GF-D8 (cell line): ENCODE data around the gene KRTAP13-3.

Source experiments
- DNase-seq: peaks from one replicate; lab custom pipeline; 2025; lab: John Stamatoyannopoulos, UW

The KRTAP13-3 gene, protein sequence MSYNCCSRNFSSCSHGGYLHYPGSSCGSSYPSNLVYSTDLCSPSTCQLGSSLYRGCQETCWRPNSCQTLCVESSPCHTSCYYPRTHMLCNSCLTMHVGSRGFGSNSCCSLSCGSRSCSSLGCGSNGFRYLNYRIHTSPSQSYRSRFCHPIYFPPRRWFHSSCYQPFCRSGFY

GRCh38 chr21:30425826-30426225 is at the start of gene KRTAP13-3:
TSS of gene KRTAP13-3 (minus strand) at chr21:30425926. CDS start at chr21:30425912, 14 bp downstream.
- DNase-seq: no peak

- DNase-seq: no peak
Observed at GRCh38 chr21:30468900-30469714, 43.4 kb upstream of the KRTAP13-3 start.

- no peak for DNase-seq
Observed at GRCh38 chr21:30463713-30464112, 38.0 kb upstream of the KRTAP13-3 start.

DNA sequence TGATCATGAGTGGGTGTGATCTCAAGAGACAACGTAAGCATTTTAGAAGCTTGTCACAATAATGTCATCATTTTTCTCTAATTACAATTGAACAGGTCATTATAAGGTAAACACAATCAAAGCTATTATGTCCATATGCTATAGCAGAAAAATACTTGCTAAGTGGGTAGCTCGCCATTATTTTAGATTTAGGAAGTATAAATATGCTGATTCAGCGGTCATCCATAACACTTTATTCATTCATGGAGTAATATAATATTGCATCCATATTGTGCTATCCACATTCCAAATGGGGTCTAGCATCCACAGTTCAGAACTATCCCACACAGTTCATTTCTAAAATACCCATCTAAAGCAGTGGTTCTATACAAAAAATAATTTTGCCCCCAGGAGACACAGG is 22.8 kb upstream of the KRTAP13-3 start:
- no peak for DNase-seq

DNA sequence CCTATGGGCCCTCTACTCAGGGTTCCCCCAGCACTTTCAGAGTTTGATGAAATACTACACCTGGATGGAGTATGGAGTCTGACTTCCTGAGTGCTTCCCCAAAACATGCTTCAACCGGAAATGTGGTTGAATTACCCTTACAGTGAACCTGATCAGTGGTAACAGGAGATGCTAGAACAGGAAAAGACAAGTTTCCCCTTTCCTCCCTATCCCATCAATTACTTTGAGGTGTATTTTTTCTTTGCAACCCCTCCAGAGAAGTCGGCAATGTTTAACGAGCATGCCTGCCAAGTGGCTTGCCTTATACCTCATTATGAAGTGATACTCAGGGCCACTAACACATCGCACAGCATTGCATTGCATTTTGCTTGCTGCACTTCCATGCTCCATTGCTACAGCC is 21.3 kb upstream of the KRTAP13-3 start:
- DNase-seq: no peak

DNA sequence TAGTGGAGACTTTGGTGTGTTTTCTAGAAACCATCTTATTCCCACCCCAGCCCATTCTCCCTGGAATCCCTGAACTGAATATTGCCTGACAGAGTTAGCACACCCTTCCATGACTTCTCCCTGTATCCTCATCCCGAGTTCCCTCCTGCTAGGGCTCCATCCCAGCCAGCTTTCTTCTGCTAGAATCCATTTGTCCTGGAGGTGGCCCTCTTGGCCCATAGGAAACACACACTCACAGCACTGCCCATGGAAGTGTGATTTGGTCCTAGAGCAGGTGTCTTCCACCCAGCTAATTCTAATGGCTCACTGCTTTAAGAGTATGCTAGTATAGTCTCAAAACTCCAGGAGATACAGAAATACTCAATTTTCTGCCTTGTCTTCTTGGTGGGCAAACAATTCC is 18.5 kb upstream of the KRTAP13-3 start:
- no peak for DNase-seq

DNA sequence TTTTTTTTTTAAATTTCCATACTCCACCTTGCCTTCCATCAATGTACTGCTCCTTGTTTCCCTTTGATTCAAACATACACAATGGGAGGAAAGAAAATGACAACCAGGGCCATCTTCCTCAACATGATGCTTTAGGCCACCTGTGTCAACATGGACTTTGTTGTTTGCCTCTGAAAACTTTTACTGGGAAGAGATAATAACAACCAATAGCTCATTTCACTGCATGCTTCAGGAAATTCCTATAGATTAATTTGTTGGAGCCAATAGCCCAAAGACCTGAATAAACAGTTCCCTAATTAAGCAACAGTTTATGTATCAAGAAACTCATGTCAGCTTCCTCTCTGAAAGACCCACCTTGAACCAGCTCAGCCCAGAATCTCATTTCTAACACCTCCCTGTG is 17.5 kb upstream of the KRTAP13-3 start:
- DNase-seq: no peak

- DNase-seq: no peak
Observed at GRCh38 chr21:30439975-30440374, 14.2 kb upstream of the KRTAP13-3 start, which contains the start of gene KRTAP15-1. TSS of gene KRTAP15-1 (plus strand) at chr21:30440275. CDS start at chr21:30440328, 53 bp downstream.

GRCh38 chr21:30437010-30437565 is 11.4 kb upstream of the KRTAP13-3 start:
- DNase-seq: no peak

- DNase-seq: no peak
Observed at GRCh38 chr21:30434033-30434631, 8.4 kb upstream of the KRTAP13-3 start.

DNA sequence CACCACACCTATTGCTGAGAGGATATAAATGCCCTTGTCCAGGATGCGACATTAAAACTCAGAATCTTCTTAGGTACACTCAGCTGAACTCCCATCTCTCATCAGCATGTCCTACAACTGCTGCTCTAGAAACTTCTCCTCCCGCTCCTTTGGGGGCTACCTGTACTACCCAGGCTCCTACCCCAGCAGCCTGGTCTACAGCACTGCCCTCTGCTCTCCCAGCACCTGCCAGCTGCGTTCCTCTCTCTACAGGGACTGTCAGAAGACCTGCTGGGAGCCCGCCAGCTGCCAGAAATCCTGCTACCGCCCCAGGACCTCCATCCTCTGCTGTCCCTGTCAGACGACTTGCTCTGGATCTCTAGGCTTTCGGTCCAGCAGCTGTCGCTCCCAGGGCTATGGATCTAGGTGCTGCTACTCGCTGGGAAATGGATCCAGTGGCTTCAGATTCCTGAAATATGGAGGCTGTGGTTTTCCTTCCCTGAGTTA is 4.5 kb upstream of the KRTAP13-3 start, which contains the start of gene KRTAP13-4:
KRTAP13-4 (plus strand) TSS at position 51 of the 486 bp plus-strand sequence; CDS start at position 107, 56 bp downstream.
- DNase-seq: no peak

DNA sequence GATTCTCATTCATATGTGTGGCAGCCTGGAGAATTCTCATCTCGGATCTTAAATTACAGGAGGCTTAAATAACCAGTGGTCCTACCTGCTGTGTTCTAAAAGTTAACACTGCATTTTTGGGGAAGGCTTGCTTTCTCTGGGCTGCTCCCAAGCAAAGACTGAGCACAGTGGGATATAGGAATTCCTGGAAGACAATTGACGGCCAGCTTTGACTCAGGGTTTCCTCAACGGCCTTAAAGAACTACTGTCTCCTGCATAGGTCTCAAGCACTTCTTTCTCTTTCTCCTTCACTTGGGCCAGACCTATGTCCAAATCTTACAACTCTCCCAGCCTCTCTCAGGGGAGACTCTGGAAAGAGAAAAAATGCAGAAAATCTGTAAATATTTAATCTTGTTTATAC is 1.0 kb upstream of the KRTAP13-3 start:
- DNase-seq: no peak

DNA sequence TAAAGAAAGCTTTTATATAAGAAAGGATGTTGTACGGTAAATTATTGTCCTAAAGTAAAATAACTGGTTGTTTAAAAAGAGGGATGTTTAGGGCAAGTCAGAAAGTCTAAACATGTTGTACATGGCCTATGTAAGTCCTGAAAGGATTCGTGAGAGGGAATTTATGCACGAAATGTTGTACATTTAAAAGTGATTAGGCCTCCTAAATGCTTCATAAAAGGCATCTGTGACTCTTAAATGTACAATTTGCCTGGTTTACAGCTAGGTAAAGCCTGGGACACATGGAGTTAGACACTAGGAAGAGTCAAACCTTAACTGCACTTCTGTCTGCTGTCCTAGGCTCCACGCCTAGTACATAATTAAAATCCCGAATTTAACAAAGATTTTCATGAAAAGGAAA is 9.7 kb downstream of the KRTAP13-3 start:
- no peak for DNase-seq

GRCh38 chr21:30408782-30409494 is 16.8 kb downstream of the KRTAP13-3 start:
- DNase-seq: peak; percentile 11

DNA sequence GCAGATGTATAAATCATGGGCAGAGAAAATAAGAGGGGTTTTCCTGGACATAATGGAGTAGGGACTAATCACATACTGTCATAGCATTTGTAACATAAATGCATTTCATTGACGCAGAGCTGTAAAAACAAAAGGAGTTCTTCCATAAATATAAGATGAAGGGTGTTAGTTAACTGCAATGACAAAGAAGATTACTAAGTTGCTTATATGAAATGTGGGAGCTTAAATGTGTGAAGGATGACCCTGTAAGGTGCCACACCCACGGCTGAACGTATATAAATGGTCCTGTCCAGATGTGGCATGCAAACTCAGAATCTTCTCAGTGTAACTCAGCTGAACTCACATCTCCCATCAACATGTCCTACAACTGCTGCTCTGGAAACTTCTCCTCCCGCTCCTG is 30.0 kb downstream of the KRTAP13-3 start, which contains the start of gene KRTAP13-1:
KRTAP13-1 (plus strand) TSS at position 301 of the 400 bp plus-strand sequence; CDS start at position 357, 56 bp downstream.
- no peak for DNase-seq

DNA sequence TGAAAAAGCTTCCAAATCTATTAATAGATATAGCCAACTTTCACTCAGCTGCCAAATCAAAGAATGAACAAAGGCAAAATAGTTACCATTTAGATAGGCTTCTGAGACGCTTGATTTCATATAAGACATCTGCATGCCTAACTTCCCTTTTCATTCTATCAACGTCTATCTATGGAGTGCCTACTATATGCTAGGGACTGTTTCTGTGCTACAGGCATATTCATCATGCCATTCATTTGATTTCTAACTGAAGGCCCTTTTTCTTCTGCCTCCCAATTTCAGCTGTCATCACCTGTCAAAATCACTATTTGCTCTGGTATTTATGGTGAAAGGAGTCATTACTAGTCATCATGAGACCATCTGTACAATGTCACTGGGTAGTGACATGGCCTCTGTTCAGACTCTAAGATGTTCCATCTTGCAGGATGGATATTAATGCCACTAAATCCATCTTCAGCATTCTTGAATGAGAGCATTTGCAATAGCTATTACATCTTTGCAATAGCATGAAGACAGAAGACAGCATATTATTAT is 34.2 kb downstream of the KRTAP13-3 start:
- DNase-seq: no peak

GRCh38 chr21:30382201-30382600 is 43.5 kb downstream of the KRTAP13-3 start:
- no peak for DNase-seq
